GM21390 (cell line): ENCODE measurements around the gene MOSPD2.
A peak's percentile ranks its signal among the peaks of the same experiment; 100 is the strongest.

Experiments used
- ATAC-seq: cut with Tn5 transposase; IDR thresholded peaks from one replicate; pipeline ENCODE4 v1.9.1; 2021; ENCODE audit not compliant: unreplicated experiment

Gene MOSPD2

GRCh38 chrX:14872851-14873675 is at the start of gene MOSPD2, which contains the start of gene FANCB:
MOSPD2 (plus strand) TSS chrX:14873421; CDS start chrX:14873529, 108 bp downstream.
FANCB (minus strand) TSS chrX:14873069; CDS start chrX:14865510, 7,559 bp downstream.
- ATAC-seq = peak; percentile 95

GRCh38 chrX:14825851-14826250 is 47.4 kb upstream of the MOSPD2 start:
- ATAC-seq = no peak

GRCh38 chrX:14826319-14826718 is 46.9 kb upstream of the MOSPD2 start:
- ATAC-seq = no peak

- ATAC-seq = no peak
These were observed 43.6 kb upstream of the MOSPD2 start for GRCh38 chrX:14829643-14830042.

- ATAC-seq = no peak
These were observed 41.1 kb upstream of the MOSPD2 start for GRCh38 chrX:14832151-14832550.

- no peak for ATAC-seq
These were observed 40.6 kb upstream of the MOSPD2 start for GRCh38 chrX:14832586-14832985.

GRCh38 chrX:14837155-14837554 is 36.1 kb upstream of the MOSPD2 start:
- no peak for ATAC-seq

- no peak for ATAC-seq
These were observed 29.6 kb upstream of the MOSPD2 start for GRCh38 chrX:14843666-14844065.

GRCh38 chrX:14851526-14851925 is 21.7 kb upstream of the MOSPD2 start:
- no peak for ATAC-seq

GRCh38 chrX:14864631-14865030 is 8.6 kb upstream of the MOSPD2 start:
- no peak for ATAC-seq

- ATAC-seq = no peak
These were observed 8.0 kb upstream of the MOSPD2 start for GRCh38 chrX:14865201-14865600.

- ATAC-seq = no peak
These were observed 1.5 kb upstream of the MOSPD2 start for GRCh38 chrX:14871767-14872166.

- ATAC-seq = no peak
These were observed 866 bp upstream of the MOSPD2 start for GRCh38 chrX:14872355-14872754.

GRCh38 chrX:14873676-14874049 is 442 bp downstream of the MOSPD2 start:
- ATAC-seq = no peak

- no peak for ATAC-seq
These were observed 2.4 kb downstream of the MOSPD2 start for GRCh38 chrX:14875624-14876023.

GRCh38 chrX:14883826-14884225 is 10.6 kb downstream of the MOSPD2 start:
- no peak for ATAC-seq

GRCh38 chrX:14884714-14885113 is 11.5 kb downstream of the MOSPD2 start:
- ATAC-seq = no peak

- no peak for ATAC-seq
These were observed 13.0 kb downstream of the MOSPD2 start for GRCh38 chrX:14886252-14886651.

- no peak for ATAC-seq
These were observed 23.1 kb downstream of the MOSPD2 start for GRCh38 chrX:14896273-14896672.

- no peak for ATAC-seq
These were observed 23.8 kb downstream of the MOSPD2 start for GRCh38 chrX:14897042-14897441.

GRCh38 chrX:14899607-14900006 is 26.4 kb downstream of the MOSPD2 start:
- peak; percentile 63 for ATAC-seq

GRCh38 chrX:14902537-14902936 is 29.3 kb downstream of the MOSPD2 start:
- ATAC-seq = no peak

GRCh38 chrX:14903891-14904290 is 30.7 kb downstream of the MOSPD2 start:
- ATAC-seq = no peak
